Measurements from ENCODE around the gene SECTM1.
A peak's percentile ranks its signal among the peaks of the same experiment; 100 is the strongest.

The SECTM1 gene

DNA sequence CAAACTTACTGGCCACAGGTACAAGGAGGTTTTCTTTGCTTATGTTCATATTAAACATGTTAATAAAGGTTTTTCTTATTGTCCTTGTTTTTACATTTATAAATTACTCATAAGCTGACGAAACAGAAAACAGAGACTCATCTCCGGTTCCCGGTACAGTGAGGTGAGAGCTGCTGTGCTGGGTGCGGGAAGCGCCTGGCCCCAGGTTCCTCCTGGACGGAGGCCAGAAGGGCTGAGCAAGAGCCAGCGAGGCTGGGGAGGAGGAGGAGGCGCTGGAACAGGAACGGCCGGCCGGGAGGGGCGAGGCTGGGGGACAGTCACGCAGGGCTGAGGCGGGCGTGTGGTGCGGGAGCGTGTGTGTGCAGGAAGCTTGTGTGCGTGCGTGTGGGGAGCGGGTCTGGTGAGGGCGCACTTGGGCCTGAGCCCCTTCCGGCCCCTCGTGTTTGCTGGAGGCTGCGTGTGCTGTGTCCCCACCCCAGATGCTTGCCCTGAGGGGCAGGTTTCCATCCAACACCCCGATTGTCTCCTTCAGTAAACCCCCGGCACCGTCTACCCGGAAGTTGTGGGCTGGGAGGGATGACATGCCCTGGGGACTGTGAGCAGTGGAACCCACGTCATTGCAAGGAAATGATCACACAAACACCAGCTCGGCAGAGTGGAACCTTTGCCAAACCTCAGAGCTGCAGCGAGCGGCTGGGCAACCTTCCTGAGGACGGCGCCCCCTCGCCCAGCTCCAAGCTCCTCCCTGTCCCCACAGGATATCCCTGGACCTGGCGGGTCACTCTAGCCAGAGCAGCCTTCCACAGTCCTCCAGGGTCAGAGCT, 35.6 kb downstream of the SECTM1 start:
- TF ChIP-seq, protein P1, sequence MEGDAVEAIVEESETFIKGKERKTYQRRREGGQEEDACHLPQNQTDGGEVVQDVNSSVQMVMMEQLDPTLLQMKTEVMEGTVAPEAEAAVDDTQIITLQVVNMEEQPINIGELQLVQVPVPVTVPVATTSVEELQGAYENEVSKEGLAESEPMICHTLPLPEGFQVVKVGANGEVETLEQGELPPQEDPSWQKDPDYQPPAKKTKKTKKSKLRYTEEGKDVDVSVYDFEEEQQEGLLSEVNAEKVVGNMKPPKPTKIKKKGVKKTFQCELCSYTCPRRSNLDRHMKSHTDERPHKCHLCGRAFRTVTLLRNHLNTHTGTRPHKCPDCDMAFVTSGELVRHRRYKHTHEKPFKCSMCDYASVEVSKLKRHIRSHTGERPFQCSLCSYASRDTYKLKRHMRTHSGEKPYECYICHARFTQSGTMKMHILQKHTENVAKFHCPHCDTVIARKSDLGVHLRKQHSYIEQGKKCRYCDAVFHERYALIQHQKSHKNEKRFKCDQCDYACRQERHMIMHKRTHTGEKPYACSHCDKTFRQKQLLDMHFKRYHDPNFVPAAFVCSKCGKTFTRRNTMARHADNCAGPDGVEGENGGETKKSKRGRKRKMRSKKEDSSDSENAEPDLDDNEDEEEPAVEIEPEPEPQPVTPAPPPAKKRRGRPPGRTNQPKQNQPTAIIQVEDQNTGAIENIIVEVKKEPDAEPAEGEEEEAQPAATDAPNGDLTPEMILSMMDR (IDR thresholded peaks at IDR 0.05; ENCODE audit: low read depth, low read length, missing control alignments): no peak
- H3K4me3 ChIP-seq (replicated peaks; ENCODE audit: low read depth, low read length): peak overlapping the region; percentile 41
- DNase-seq (ENCODE audit: extremely low read depth, low read depth): peak; percentile 71

DNA sequence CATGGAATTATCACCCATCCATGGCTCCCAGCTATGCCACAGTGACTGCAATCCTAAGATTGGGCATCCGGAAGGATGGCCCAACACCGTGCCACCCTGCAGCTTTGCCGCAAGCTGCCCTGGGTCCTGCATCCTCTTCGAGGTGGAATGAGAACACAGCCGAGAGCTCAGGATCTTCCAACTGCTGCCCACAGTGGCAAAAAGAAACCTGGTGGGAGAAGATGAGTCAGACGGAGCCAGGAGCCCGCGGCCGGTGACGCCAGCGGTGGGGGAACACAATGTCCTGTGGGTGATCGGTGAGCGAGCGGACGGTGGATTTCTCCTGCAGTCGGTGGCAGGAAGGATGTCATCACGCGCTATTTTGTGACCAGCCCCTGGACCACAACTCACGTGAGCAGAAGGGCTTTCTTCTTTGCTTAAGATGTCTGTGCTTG, 36.3 kb downstream of the SECTM1 start:
- DNase-seq (ENCODE audit: extremely low read depth, low read depth): no peak
- H3K4me3 ChIP-seq (replicated peaks; ENCODE audit: low read depth, low read length): peak overlapping the region; percentile 41
- TF ChIP-seq, protein P1 (IDR thresholded peaks at IDR 0.05; ENCODE audit: low read depth, low read length, missing control alignments): no peak

DNA sequence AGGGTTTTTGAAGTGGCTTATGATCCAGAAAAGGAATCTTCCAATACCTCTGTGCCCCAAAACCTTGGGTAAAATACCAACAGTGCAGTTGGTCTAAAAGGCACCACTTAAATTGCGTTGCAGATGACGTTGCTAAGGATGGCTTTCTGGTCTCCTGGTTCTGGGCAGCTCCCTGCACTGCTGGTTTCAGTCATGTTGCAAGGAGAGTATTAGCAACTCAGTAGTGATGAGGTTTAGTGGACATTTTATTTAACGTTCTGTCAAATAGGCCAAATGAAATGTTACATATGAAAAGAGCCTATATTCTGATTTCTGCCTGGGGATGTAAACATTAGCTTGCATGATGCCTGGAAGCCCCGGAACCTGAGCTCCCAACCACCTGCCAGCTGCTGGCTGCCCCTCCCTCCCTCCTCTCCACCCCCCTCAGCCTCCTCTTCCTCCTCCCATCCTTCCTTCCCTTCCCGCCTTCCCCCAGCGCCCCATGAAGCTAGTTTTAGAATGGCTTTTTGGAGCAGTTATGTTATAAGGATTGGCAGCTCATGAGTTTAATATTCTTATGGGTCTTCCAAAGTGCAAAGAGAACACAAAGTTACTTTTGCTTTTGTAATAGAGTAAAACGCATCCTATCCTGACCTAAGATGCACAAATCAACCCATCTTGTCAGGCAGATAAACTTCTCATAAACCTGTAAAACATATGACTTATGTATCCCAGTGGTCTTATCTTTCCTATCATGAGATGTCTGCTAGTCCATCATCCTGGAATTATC, 36.9 kb downstream of the SECTM1 start:
- DNase-seq (ENCODE audit: extremely low read depth, low read depth): no peak
- TF ChIP-seq, protein P1 (IDR thresholded peaks at IDR 0.05; ENCODE audit: low read depth, low read length, missing control alignments): no peak
- H3K4me3 ChIP-seq (replicated peaks; ENCODE audit: low read depth, low read length): peak overlapping the region; percentile 41

DNA sequence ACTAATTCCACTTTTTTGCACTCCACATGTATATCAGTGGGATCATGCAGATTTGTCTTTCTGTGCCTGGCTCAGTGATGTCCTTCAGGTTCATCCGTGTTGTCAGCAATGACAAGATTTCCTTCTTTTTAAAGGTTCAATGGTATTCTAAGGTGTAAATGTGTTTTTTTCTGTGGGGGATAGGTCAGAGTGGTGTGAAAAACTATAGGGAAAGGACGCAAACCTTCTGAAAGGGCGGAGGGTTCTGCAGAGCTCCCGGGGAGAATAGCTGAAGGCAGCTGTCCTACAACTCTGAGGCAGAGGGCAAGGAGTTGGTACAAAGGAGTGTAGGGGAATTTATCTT, 38.1 kb downstream of the SECTM1 start:
- TF ChIP-seq, protein P1 (IDR thresholded peaks at IDR 0.05; ENCODE audit: low read depth, low read length, missing control alignments): no peak
- H3K4me3 ChIP-seq (replicated peaks; ENCODE audit: low read depth, low read length): no peak overlapping the region
- DNase-seq (ENCODE audit: extremely low read depth, low read depth): no peak

DNA sequence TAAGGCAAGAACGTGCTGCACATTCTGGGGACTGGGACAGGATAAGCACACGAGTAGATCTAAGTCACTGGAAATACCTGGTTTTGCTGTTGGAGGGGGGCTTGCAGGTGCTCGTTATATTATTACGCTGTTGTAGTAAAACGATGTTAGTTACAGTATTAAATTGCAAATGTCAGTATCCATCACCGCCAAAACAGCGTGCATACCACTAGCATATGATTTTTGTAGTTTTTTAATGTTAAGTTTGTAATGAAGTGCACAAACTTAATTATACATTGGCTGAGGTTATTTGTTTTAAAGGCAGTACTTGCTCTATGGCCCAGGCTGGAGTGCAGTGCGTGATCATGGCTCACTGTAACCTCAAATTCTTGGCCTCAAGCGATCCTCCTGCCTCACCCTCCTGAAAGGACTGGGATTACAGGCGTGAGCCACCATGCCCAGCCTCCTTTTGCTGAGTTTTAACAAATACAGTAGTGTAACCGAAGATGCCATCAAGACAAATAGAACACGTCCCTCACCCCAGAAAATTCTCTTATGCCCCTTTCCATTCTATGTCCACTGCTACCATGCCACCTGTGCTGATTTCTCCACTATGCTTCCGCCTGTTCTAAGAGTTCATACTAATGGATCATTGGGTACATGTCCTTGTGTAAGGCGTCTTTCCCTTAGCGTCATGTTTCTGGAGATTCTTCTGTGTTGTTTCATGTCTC, 39.3 kb downstream of the SECTM1 start:
- no peak for DNase-seq (ENCODE audit: extremely low read depth, low read depth)
- TF ChIP-seq, protein P1 (IDR thresholded peaks at IDR 0.05; ENCODE audit: low read depth, low read length, missing control alignments): no peak
- H3K4me3 ChIP-seq (replicated peaks; ENCODE audit: low read depth, low read length): peak overlapping the region; percentile 40

DNA sequence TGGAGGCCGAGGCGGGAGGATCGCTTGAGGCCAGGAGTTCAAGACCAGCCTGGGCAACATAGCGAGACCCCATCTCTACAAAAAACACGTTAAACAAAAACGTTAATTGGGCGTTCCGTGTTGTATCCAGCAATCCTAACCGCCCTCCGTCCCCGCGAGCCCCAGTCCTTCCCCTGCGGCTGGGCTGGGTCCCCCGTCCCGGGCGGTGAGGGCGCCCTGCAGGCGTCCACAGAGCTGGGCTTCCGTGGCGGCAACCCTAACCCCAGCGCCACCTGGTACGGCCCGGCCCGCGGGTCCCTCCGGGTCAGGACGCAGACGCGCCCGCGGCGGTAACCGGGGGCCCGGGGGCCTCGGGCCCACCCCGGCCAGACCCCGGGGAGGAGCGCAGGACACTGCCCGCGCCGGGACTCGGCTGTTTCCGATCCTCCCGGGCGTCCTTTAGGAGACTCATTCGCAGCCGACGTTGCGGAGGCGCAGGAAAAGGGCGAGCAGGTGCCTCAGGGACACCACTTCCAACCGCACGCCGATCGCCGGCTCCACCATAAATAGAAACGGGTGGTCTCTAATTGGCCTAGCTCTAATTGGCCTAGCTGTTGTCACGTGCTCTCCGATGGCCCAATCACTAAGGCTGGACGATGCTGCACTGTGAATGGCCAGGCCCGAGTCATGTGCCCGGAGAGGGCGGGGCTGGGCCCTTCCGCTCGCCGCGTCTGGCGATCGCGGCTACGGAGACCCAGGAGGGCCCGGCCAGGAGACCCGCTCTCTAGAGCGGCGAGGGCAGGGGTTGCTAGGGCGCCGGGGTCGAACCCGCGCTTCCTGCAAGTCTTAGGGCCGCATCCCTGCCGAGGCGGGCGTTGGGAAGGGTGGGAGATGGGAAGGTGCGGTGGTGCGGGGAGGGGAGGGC, 41.1 kb downstream of the SECTM1 start:
- peak; percentile 98 for DNase-seq (ENCODE audit: extremely low read depth, low read depth)
- TF ChIP-seq, protein P1 (IDR thresholded peaks at IDR 0.05; ENCODE audit: low read depth, low read length, missing control alignments): no peak
- peak overlapping the region; percentile 85 for H3K4me3 ChIP-seq (replicated peaks; ENCODE audit: low read depth, low read length)

Measured in HFF-Myc (cell line).